ENCODE data around the gene RIPPLY1.

Gene RIPPLY1

GRCh38 chrX:106903856-106904528 lies 851 bp upstream of the RIPPLY1 start:
- in situ Hi-C loops (cut with HindIII; ENCODE audit: low sequenced_read_pairs): no loop called here

GRCh38 chrX:106902684-106903083 lies 457 bp downstream of the RIPPLY1 start:
- DNase-seq (ENCODE audit: low read depth): no peak
- H3K4me3 ChIP-seq (ENCODE audit: low read depth, low read length): no peak overlapping the region
- TF ChIP-seq CTCF (IDR thresholded peaks at IDR 0.05; ENCODE audit: low read depth, low read length, missing control alignments): no peak
- in situ Hi-C loops (cut with HindIII; ENCODE audit: low sequenced_read_pairs): no loop called here

More at GRCh38 chrX:106903856-106904528, 851 bp upstream of the RIPPLY1 start:
- H3K4me3 ChIP-seq (ENCODE audit: low read depth, low read length): no peak overlapping the region
- DNase-seq (ENCODE audit: low read depth): no peak
- no peak for TF ChIP-seq CTCF (IDR thresholded peaks at IDR 0.05; ENCODE audit: low read depth, low read length, missing control alignments)

GRCh38 chrX:106901781-106902219 lies 1.3 kb downstream of the RIPPLY1 start:
- in situ Hi-C loops (cut with HindIII; ENCODE audit: low sequenced_read_pairs): no loop called here
- DNase-seq (ENCODE audit: low read depth): no peak
- no peak overlapping the region for H3K4me3 ChIP-seq (ENCODE audit: low read depth, low read length)
- no peak for TF ChIP-seq CTCF (IDR thresholded peaks at IDR 0.05; ENCODE audit: low read depth, low read length, missing control alignments)

- no peak for DNase-seq (ENCODE audit: low read depth)
- in situ Hi-C loops (cut with HindIII; ENCODE audit: low sequenced_read_pairs): no loop called here
- TF ChIP-seq CTCF (IDR thresholded peaks at IDR 0.05; ENCODE audit: low read depth, low read length, missing control alignments): no peak
- no peak overlapping the region for H3K4me3 ChIP-seq (ENCODE audit: low read depth, low read length)
Observed at GRCh38 chrX:106901341-106901740, 1.8 kb downstream of the RIPPLY1 start.

GRCh38 chrX:106899841-106900240 lies 3.3 kb downstream of the RIPPLY1 start:
- DNase-seq (ENCODE audit: low read depth): no peak
- no peak overlapping the region for H3K4me3 ChIP-seq (ENCODE audit: low read depth, low read length)
- in situ Hi-C loops (cut with HindIII; ENCODE audit: low sequenced_read_pairs): no loop called here
- TF ChIP-seq CTCF (IDR thresholded peaks at IDR 0.05; ENCODE audit: low read depth, low read length, missing control alignments): no peak

GRCh38 chrX:106899276-106899675 lies 3.9 kb downstream of the RIPPLY1 start:
- TF ChIP-seq CTCF (IDR thresholded peaks at IDR 0.05; ENCODE audit: low read depth, low read length, missing control alignments): no peak
- no peak for DNase-seq (ENCODE audit: low read depth)
- in situ Hi-C loops (cut with HindIII; ENCODE audit: low sequenced_read_pairs): no loop called here
- H3K4me3 ChIP-seq (ENCODE audit: low read depth, low read length): no peak overlapping the region
